ENCODE measurements around the gene ATXN2. TPM values are rescaled to one million over a fixed set of nuclear protein-coding genes. Genes with fewer than 3 reads are reported as not detected.

Gene ATXN2
- total RNA-seq, 1 experiment from 2014 or later: 108 TPM

DNA sequence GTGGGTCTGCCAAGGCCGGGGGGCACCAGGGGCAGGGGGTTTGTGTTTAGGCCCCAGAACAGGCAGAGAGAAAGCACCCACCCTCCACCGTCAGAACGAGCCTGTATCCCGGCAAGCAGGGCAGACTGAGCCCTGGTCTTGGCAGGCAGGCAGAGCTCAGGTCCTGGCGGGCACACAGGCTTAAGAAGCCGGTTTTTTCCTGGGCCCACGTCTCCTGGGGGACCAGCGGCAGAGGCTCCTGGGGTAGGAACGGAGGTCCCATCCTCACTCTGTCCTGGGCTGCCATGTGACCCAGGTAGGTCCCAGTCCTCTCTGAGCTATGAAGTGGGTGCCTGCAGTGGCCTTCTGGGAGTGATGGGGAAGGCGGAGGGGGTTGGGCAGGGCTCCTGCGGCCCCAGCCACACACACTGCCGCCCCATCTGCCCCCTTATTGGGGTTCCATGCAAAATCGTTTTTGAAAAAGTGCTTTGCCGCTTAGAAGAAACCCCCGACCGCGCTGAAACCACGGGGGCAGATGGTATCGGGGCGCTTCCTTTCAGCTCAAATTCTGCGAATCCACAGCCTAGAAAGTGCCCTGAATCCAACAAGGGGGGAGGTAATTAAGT, 169.2 kb downstream of the ATXN2 start:
- no peak overlapping the region for H3K27ac ChIP-seq
- H3K9me2 ChIP-seq (ENCODE audit: insufficient read depth): no peaks in the 10 kb centered on the region
- no peaks in the 10 kb centered on the region for H3K36me3 ChIP-seq (ENCODE audit: low read depth)
- peaks cover 39% of the 10 kb centered on the region for H3K4me1 ChIP-seq (replicated peaks; ENCODE audit: insufficient read depth)
- H3K9me3 ChIP-seq (ENCODE audit: insufficient read depth, low read depth): no peaks in the 10 kb centered on the region
- DNase-seq: no peak
- no peak for TF ChIP-seq EZH2 (IDR thresholded peaks at IDR 0.05; ENCODE audit: low read depth)
- TF ChIP-seq, protein P1, sequence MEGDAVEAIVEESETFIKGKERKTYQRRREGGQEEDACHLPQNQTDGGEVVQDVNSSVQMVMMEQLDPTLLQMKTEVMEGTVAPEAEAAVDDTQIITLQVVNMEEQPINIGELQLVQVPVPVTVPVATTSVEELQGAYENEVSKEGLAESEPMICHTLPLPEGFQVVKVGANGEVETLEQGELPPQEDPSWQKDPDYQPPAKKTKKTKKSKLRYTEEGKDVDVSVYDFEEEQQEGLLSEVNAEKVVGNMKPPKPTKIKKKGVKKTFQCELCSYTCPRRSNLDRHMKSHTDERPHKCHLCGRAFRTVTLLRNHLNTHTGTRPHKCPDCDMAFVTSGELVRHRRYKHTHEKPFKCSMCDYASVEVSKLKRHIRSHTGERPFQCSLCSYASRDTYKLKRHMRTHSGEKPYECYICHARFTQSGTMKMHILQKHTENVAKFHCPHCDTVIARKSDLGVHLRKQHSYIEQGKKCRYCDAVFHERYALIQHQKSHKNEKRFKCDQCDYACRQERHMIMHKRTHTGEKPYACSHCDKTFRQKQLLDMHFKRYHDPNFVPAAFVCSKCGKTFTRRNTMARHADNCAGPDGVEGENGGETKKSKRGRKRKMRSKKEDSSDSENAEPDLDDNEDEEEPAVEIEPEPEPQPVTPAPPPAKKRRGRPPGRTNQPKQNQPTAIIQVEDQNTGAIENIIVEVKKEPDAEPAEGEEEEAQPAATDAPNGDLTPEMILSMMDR (conservative IDR thresholded peaks at IDR 0.05): no peak
- H3K4me2 ChIP-seq: no peak overlapping the region
- no peak overlapping the region for H3K4me3 ChIP-seq
- H2AFZ ChIP-seq: no peak overlapping the region
- H3F3A ChIP-seq (ENCODE audit: insufficient read depth, low read depth): peaks cover 34% of the 10 kb centered on the region
- no peaks in the 10 kb centered on the region for H3K27me3 ChIP-seq (ENCODE audit: insufficient read depth, low read depth)
- intact Hi-C loops (cut with micrococcal nuclease; ENCODE audit: unreplicated experiment): loop anchor here (5.0 kb wide), 1 partner anchor 33 kb away; no protein-coding TSS in a partner anchor
- no TSS peak for BruUV-seq (replicated peaks)
- ChIA-PET POLR2A (ENCODE audit: unreplicated experiment) (no interaction called here), CTCF (no interaction called here)
- peaks cover 10% of the 10 kb centered on the region for H3K79me2 ChIP-seq (ENCODE audit: low read depth)
- no peaks in the 10 kb centered on the region for H4K20me1 ChIP-seq (ENCODE audit: insufficient read depth)

DNA sequence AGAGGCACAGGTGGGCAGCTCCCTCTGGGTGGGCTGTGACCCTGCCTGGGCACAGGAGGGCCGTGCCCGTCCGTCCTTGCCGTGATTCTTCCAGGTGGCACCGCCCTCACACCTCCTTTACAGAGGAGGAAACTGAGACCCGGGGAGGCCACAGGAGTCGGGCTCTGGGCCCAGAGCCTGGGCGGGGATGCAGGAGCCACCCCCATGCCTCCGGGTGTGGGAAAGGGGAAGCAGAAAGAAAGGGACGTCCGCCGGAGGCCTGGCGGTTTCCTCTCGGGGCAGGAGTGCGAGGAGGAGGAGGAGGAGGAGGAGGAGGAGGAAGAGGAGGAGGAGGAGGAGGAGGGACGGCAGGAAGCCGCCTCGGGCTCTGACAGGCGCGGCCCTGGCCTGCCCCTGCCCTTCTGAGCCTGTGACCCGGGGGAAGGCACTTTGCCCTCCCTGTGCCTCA, 170.4 kb downstream of the ATXN2 start:
- TF ChIP-seq, protein P1 (conservative IDR thresholded peaks at IDR 0.05): no peak
- TF ChIP-seq EZH2 (IDR thresholded peaks at IDR 0.05; ENCODE audit: low read depth): no peak
- Histone ChIP-seq H3K27me3 (ENCODE audit: insufficient read depth, low read depth) (no peaks in the 10 kb centered on the region), H4K20me1 (ENCODE audit: insufficient read depth) (no peaks in the 10 kb centered on the region), H3F3A (ENCODE audit: insufficient read depth, low read depth) (peaks cover 30% of the 10 kb centered on the region), H3K36me3 (ENCODE audit: low read depth) (no peaks in the 10 kb centered on the region), H3K27ac (no peak overlapping the region), H3K9me2 (ENCODE audit: insufficient read depth) (no peaks in the 10 kb centered on the region), H2AFZ (no peak overlapping the region), H3K4me2 (no peak overlapping the region), H3K79me2 (ENCODE audit: low read depth) (peaks cover 20% of the 10 kb centered on the region), H3K4me3 (no peak overlapping the region), H3K4me1 (replicated peaks; ENCODE audit: insufficient read depth) (peaks cover 44% of the 10 kb centered on the region), H3K9me3 (ENCODE audit: insufficient read depth, low read depth) (no peaks in the 10 kb centered on the region)
- POLR2A ChIA-PET (ENCODE audit: unreplicated experiment): no interaction called here
- no TSS peak for BruUV-seq (replicated peaks)
- CTCF ChIA-PET: no interaction called here
- intact Hi-C loops (cut with micrococcal nuclease; ENCODE audit: unreplicated experiment): no loop called here
- DNase-seq: no peak

DNA sequence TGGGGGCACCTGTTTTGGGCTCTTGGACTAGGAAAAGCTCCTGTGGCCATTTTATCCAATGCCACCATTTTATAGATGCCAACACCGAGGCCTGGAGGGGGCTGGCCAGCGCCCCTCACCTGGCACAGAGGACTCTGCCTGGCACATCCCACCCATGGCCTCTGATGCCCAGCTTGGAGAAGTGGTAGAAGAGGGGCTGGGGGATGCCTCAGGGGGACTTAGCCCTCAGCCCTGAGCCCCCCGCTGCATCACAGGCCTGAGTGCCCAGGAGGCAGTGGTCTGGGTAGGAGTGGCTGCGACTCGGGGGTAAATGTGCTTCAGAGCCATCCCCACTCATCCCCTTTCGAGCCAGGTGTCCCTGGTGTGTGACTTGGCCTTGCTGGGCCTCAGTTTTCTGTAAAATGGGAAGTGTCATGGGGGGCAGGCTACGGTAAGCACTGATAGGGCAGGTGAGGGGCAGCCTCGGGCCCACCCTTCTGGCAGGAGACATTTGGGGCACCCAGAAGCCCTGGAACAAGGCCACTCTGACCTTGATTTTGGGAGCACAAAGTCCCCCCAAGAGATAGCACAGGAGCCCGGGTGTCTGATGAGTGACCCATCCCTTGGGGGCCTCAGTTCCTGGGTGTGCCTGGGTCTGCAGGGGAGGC, 170.9 kb downstream of the ATXN2 start:
- Histone ChIP-seq H3K9me2 (ENCODE audit: insufficient read depth) (no peaks in the 10 kb centered on the region), H3K27me3 (ENCODE audit: insufficient read depth, low read depth) (no peaks in the 10 kb centered on the region), H3K36me3 (ENCODE audit: low read depth) (no peaks in the 10 kb centered on the region), H4K20me1 (ENCODE audit: insufficient read depth) (no peaks in the 10 kb centered on the region), H3K27ac (no peak overlapping the region), H3K4me3 (no peak overlapping the region), H3F3A (ENCODE audit: insufficient read depth, low read depth) (peaks cover 30% of the 10 kb centered on the region), H3K4me1 (replicated peaks; ENCODE audit: insufficient read depth) (peaks cover 44% of the 10 kb centered on the region), H2AFZ (no peak overlapping the region), H3K79me2 (ENCODE audit: low read depth) (peaks cover 20% of the 10 kb centered on the region), H3K4me2 (no peak overlapping the region), H3K9me3 (ENCODE audit: insufficient read depth, low read depth) (no peaks in the 10 kb centered on the region)
- DNase-seq: no peak
- POLR2A ChIA-PET (ENCODE audit: unreplicated experiment): interaction anchor here (0.7 kb wide), 1 partner anchor 16 kb away, joined by 3 read pairs; no protein-coding TSS in a partner anchor
- TF ChIP-seq, protein P1 (conservative IDR thresholded peaks at IDR 0.05): no peak
- TF ChIP-seq EZH2 (IDR thresholded peaks at IDR 0.05; ENCODE audit: low read depth): no peak
- CTCF ChIA-PET: no interaction called here
- intact Hi-C loops (cut with micrococcal nuclease; ENCODE audit: unreplicated experiment): no loop called here
- no TSS peak for BruUV-seq (replicated peaks)
